SU-DHL-6 (cell line): ENCODE measurements around the gene IL17RE.
"Not testable (repeated sequence)": the region's sequence is repeated elsewhere in the genome, so short reads cannot be mapped to it uniquely, and the experiment has no call there.

Experiments
- H2AFZ ChIP-seq: fragments of 200-600 bp; sonication (generic); 2 replicates; pipeline ENCODE4 v1.6.1; 2014; ENCODE audit warnings: low read depth, mild to moderate bottlenecking, moderate library complexity, mixed read lengths, antibody characterized with exemption, low read length; ENCODE audit not compliant: severe bottlenecking
- H3F3A ChIP-seq: fragments of 200-600 bp; shearing (Covaris generic); 2 replicates; pipeline ENCODE4 v1.6.0; 2016; ENCODE audit warnings: antibody characterized with exemption, mild to moderate bottlenecking; ENCODE audit not compliant: insufficient read depth
- H3K27ac ChIP-seq: fragments of 200-600 bp; sonication (generic); 2 replicates; pipeline ENCODE4 v1.5.1; 2016; ENCODE audit warnings: low read depth, mild to moderate bottlenecking, low read length, moderate library complexity, mixed read lengths
- H3K27me3 ChIP-seq: fragments of 200-600 bp; sonication (generic), shearing (Covaris generic); 2 replicates; pipeline ENCODE4 v1.6.0; 2014; ENCODE audit warnings: mild to moderate bottlenecking, low read length
- H3K36me3 ChIP-seq: fragments of 200-600 bp; sonication (generic); 2 replicates; pipeline ENCODE4 v1.6.1; 2014; ENCODE audit warnings: mild to moderate bottlenecking, low read length, mixed read lengths
- H3K4me2 ChIP-seq: fragments of 300-600, 200-600 bp; shearing (Covaris generic), sonication (generic); 2 replicates; pipeline ENCODE4 v1.6.0; 2014; ENCODE audit warnings: low read length, low read depth, mild to moderate bottlenecking; ENCODE audit not compliant: poor library complexity, severe bottlenecking
- H3K4me3 ChIP-seq: fragments of 200-600 bp; sonication (generic); 2 replicates; pipeline ENCODE4 v1.5.1; 2014; ENCODE audit warnings: antibody characterized with exemption, low read length, mild to moderate bottlenecking, mixed read lengths; ENCODE audit not compliant: insufficient read depth, poor library complexity, severe bottlenecking
- H3K79me2 ChIP-seq: fragments of 200-600 bp; sonication (generic); 2 replicates; pipeline ENCODE4 v1.6.1; 2014; ENCODE audit warnings: mild to moderate bottlenecking, low read length, moderate library complexity; ENCODE audit not compliant: insufficient read depth
- H3K9ac ChIP-seq: fragments of 200-600 bp; sonication (generic); 2 replicates; pipeline ENCODE4 v1.7.0; 2014; ENCODE audit warnings: mild to moderate bottlenecking, low read length
- H3K9me2 ChIP-seq: fragments of 200-600 bp; sonication (generic); replicated peaks from 2 replicates; pipeline ENCODE4 v1.6.1; 2014; ENCODE audit warnings: low read length; ENCODE audit not compliant: insufficient read depth
- H3K9me3 ChIP-seq: fragments of 200-600 bp; sonication (generic); 2 replicates; pipeline ENCODE4 v1.6.1; 2014; ENCODE audit warnings: low read length, mixed read lengths; ENCODE audit not compliant: insufficient read depth
- H4K20me1 ChIP-seq: fragments of 200-600 bp; sonication (generic); 2 replicates; pipeline ENCODE4 v1.6.1; 2014; ENCODE audit warnings: low read depth, mild to moderate bottlenecking, antibody characterized with exemption, low read length, moderate library complexity, mixed read lengths
- CTCF ChIP-seq: fragments of 200-600 bp; sonication (generic); IDR thresholded peaks from one replicate; pipeline ENCODE4 v1.5.1; 2017; ENCODE audit warnings: antibody characterized with exemption, mild to moderate bottlenecking, low read length, moderate library complexity; ENCODE audit not compliant: insufficient read depth, poor library complexity, severe bottlenecking
- EZH2phosphoT487 ChIP-seq: fragments of 200-600 bp; sonication (generic), shearing (Covaris generic); conservative IDR thresholded peaks from 2 replicates; pipeline ENCODE4 v1.6.1; 2018; ENCODE audit warnings: mild to moderate bottlenecking, antibody characterized with exemption, low read length, moderate library complexity, mixed read lengths

Gene IL17RE

GRCh38 chr3:9875448-9875847 is 27.2 kb upstream of the IL17RE start:
- H3K36me3 ChIP-seq = no peaks in the 10 kb centered on the region
- no peaks in the 10 kb centered on the region for H3K9me3 ChIP-seq
- H3K9me2 ChIP-seq = no peaks in the 10 kb centered on the region
- H3K4me2 ChIP-seq = no peak overlapping the region
- H3K79me2 ChIP-seq = no peaks in the 10 kb centered on the region
- H4K20me1 ChIP-seq = no peaks in the 10 kb centered on the region
- H3K9ac ChIP-seq = no peak overlapping the region
- no peak overlapping the region for H3K4me3 ChIP-seq
- TF ChIP-seq CTCF (no peak), EZH2phosphoT487 (no peak)
- H2AFZ ChIP-seq = no peak overlapping the region
- H3F3A ChIP-seq = no peaks in the 10 kb centered on the region
- no peak overlapping the region for H3K27ac ChIP-seq
- no peaks in the 10 kb centered on the region for H3K27me3 ChIP-seq

- H2AFZ ChIP-seq, H3K79me2 ChIP-seq, H3K9me3 ChIP-seq, H3K36me3 ChIP-seq, H4K20me1 ChIP-seq, H3K27me3 ChIP-seq, H3K4me2 ChIP-seq, H3K27ac ChIP-seq, H3K4me3 ChIP-seq, H3K9me2 ChIP-seq, H3K9ac ChIP-seq, H3F3A ChIP-seq: not testable (repeated sequence)
These were observed 26.4 kb upstream of the IL17RE start for GRCh38 chr3:9876255-9876654.

GRCh38 chr3:9876991-9877390 is 25.7 kb upstream of the IL17RE start:
- no peak overlapping the region for H3K9ac ChIP-seq
- H3K9me3 ChIP-seq = no peaks in the 10 kb centered on the region
- H3K9me2 ChIP-seq = no peaks in the 10 kb centered on the region
- H3K79me2 ChIP-seq = no peaks in the 10 kb centered on the region
- no peak overlapping the region for H3K4me3 ChIP-seq
- no peaks in the 10 kb centered on the region for H3K27me3 ChIP-seq
- no peak overlapping the region for H3K4me2 ChIP-seq
- H2AFZ ChIP-seq = no peak overlapping the region
- H3F3A ChIP-seq = no peaks in the 10 kb centered on the region
- no peak overlapping the region for H3K27ac ChIP-seq
- H4K20me1 ChIP-seq = no peaks in the 10 kb centered on the region
- no peaks in the 10 kb centered on the region for H3K36me3 ChIP-seq
- TF ChIP-seq EZH2phosphoT487 (no peak), CTCF (no peak)

- no peak overlapping the region for H3K9ac ChIP-seq
- TF ChIP-seq EZH2phosphoT487 (no peak), CTCF (no peak)
- no peak overlapping the region for H2AFZ ChIP-seq
These were observed 23.9 kb upstream of the IL17RE start for GRCh38 chr3:9878700-9879099.

More at GRCh38 chr3:9878700-9879099, 23.9 kb upstream of the IL17RE start:
- no peak overlapping the region for H3K27ac ChIP-seq
- no peak overlapping the region for H3K4me2 ChIP-seq
- no peaks in the 10 kb centered on the region for H3K9me3 ChIP-seq
- H3F3A ChIP-seq = no peaks in the 10 kb centered on the region
- no peaks in the 10 kb centered on the region for H3K9me2 ChIP-seq
- H4K20me1 ChIP-seq = no peaks in the 10 kb centered on the region
- H3K4me3 ChIP-seq = no peak overlapping the region
- H3K27me3 ChIP-seq = no peaks in the 10 kb centered on the region
- H3K36me3 ChIP-seq = no peaks in the 10 kb centered on the region
- H3K79me2 ChIP-seq = no peaks in the 10 kb centered on the region
